ENCODE measurements around the gene PTPRD.
A peak's percentile ranks its signal among the peaks of the same experiment; 100 is the strongest.

The PTPRD gene

DNA sequence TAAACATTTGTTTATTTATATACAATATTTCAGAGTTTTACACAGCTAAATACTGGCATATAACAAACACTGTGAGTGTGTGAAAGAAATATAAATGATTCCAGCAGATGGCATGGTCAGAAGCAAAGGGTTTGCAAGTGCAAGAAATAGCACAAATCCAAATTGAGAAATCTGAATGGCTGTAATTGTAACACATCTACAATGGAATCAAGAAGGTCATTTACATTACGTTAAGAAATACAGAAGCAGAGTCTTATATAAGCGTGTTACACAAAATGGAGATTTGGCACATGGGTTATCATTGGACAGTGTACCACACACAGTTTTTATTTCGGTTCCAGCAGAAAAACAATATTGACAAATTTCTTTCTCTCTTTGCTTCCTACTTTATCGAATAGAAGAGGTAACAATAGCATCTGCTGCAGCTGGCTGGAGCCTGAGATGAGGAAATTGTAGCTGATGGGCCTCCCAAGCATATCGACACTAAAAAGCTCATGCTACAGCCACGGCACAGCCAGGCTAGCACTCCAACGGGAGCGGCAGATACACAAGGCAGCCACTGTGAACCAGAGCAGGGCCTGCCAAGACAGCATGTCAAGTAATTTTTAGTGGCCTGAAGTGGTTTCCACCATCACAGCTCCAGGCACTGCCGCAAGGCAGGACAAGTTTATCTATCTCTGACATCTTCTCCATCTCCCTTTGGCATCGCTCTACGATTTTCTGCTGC is 2248.6 kb downstream of the PTPRD start:
- DNase-seq = peak in 43 of 58 donors; percentile 1 to 77 (median 33)

- DNase-seq = no peak
Measured at GRCh38 chr9:8362250-8362649, 2250.6 kb downstream of the PTPRD start.

GRCh38 chr9:8361364-8361763 is 2251.4 kb downstream of the PTPRD start:
- DNase-seq = no peak

GRCh38 chr9:8356406-8356805 is 2256.4 kb downstream of the PTPRD start:
- DNase-seq = no peak

- no peak for DNase-seq
Measured at GRCh38 chr9:8351436-8351835, 2261.4 kb downstream of the PTPRD start.

DNA sequence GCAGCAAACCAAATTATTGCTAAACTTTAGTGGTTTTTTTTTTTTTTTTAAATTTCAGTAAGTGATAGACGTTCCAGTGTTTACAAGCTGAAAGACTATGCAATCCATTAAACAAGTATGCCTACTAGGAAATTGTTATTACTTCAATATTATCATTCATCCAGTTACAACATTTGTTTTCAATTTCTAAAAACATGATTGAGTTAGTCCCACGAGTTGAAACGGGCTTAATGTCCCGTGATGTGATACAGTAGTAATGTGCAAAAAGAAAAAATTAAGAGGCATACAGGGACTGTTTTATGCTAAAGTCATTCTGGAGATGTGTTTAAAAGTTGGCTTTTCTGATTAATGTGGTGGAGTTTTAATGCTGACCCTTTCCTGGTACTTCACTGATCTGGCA is 2262.9 kb downstream of the PTPRD start:
- no peak for DNase-seq

DNA sequence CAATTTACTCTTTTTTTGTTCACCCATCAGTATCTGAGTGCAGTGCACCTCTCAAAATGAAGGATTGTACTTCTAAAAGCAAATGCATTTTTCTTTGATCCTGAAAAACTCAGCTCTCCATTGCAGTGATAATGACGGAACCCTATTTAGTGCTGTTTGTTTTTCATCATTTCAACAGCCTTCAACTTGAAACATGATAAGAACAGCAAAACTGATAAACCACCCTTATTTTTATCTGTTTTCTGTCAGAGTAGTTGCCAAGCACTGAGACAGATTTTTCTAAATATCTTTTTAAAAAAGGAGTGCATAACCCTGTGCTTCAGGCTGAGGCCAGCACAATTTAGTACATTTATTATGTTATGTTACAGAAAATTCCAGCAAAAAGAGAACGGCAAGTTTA is 2263.4 kb downstream of the PTPRD start:
- DNase-seq = no peak

DNA sequence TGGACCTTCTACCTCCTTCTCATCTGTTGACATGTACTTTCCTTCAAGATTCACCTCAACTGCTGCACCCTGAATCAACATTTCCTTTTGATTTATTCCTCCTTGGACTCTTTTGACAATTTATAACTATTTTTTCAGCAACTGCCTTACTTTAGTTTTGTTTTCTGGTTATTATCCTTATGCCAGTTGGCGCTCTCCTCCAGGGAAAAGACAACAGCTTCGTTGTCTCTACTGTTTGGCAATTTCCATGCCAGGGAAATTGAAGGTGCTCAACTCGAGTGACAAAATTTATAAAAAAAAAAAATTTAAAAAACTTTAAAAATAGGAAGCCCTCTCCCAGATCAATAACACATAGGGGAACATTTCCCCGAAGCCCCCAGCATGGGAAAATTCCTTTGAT is 2264.0 kb downstream of the PTPRD start:
- peak in 1 of 58 donors; percentile 12 for DNase-seq

DNA sequence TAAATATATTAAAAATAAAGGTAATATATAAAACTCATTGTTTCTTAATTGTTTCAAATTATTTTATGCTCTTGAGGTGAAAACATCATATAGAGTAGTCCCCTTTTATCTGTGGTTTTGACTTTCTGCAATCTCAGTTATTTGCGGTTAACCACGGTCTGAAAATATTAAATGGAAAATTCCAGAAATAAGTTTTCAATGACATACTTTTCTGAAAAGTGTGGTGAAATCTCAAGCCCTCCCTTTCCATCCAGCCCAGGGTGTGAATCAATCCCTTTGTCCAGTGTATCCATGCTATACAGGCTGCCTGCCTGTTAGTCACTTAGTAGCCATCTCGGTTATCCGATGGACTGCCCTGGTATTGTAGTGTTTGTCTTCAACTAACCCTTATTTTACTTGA is 2266.5 kb downstream of the PTPRD start:
- DNase-seq = no peak

GRCh38 chr9:8338767-8339510 is 2273.9 kb downstream of the PTPRD start:
- DNase-seq = no peak

DNA sequence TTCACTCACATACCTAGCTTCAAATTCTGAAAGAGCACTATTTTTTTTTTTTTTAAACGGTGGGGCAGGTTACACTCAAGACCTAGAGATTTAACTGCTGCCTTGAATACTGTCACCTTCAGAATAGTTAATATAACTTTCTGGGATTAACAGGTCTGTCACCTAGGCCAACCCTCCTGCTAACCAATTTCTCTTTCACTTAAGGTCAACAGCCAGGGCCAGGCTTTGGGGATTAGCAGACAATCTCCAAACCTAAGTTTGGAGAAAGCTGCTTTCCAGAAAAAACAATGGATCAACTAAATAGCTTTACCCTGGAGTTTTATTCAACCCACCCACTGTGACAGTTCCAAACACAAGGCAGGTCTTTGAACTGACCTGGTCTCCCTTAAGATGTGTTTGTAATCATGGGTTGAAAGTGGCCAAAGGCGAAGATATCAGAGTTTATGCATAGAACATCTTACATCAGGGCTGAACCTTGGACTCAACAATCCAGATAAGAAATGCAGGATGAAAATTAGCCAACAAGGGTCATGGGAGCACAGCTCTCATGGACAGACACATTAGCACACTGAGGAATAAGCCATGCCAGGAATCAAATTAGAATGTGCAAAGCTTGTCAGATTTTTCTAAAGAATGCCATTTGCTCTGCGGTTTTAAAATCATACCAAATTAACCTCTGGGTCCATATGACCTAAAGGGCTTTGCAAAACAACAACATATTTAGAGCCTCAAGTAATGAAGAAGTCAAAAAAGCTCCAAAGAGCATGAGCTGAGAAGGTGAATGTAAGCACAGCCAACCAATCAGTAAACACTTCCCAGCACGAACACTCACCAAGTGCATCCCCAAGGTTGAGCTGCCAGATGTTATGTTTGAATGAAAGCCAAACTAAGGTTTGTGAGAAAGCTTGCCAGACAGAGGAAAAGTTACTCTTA is 2274.7 kb downstream of the PTPRD start:
- no peak for DNase-seq

GRCh38 chr9:8332871-8333270 is 2279.9 kb downstream of the PTPRD start:
- DNase-seq = no peak

DNA sequence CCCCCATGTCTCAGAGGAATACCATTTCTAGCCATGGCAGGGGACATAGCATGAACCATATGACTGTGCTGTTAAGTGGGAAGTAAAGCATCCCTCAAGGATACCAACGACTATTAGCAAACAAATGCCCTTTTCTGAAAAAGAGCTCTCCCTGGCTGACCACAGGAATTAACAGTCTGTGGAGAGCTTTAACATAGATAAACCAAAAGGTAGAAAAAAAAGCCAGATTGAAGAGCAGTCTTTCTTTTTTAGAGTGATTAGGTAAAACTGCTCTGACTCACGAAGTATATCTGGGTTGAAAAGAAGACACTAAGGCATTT is 2280.5 kb downstream of the PTPRD start:
- DNase-seq = no peak

DNA sequence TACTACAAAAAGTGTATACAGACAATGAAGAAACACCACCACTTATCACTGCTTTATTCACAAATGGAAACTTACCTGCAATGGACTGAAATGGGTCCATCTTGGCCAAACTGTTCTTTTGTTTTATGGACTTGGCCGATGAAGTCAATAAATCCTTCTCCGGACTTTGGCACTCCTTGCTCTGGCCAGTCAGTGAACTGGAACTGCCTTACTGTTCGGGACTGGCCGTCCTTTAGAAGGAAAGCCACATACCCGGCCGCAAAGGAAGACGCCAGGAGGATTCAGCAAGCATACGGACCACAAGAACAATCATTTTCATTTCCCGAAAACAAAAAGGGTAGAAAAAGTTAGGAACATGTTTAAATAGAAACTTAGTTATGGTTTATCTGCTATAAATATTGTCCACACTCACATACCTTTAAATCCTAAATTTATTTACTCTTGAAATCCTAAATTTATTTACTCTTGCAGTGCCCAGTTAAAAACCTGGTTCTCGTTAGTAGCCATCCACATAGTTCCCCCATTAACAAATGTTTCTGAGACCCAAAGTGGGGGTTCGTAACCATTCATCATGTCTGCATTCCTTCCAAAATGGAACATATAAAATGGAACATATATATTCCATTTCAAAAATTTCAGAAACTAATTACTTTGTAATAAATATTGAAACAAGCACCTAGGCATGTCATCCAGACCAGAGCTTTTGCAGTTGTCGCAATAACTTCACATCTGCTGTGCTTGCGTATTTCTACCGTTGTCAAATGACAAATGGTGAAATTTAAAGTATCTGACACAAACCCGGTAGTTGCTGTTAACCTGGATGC is 2281.1 kb downstream of the PTPRD start:
- no peak for DNase-seq

- DNase-seq = no peak
Measured at GRCh38 chr9:8329561-8330283, 2283.1 kb downstream of the PTPRD start.

DNA sequence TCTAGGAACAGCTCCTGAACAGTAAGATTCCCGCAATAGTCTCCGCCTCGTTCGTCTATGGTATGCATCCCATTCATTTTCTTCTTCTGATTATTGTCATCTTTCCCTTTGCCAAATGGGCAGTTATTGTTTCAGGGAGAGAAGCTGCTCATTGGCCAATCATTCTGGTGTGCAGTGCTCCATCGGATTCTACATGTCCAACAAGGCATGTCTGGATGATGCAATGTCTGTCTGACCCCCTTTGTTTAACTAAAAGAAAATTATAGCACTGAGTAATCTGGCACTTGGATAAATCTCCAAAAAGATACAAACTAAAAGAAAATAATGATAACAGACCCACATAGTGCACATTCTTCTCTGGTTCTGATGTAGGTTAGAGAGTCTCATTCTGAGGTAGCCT is 2297.6 kb downstream of the PTPRD start:
- DNase-seq = no peak

GRCh38 chr9:8309258-8309657 is 2303.5 kb downstream of the PTPRD start:
- DNase-seq = no peak

DNA sequence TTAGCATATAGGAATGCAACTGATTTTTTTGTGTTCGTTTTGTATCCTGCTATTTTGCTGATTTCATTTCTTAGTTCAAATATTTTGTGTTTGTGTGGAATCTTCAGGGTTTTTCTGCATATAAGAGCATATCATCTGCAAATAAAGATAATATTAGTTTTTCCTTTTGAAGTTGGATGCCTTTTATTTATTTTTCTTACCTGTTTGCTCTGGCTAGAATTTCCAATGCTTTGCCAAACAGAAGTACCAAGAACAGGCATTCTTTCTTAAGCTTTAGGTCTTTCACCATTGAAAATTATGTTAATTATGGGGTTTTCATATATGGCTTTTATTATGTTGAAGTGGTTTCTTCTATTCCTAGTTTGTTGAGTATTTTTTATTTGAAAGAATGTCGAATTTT is 2308.1 kb downstream of the PTPRD start:
- DNase-seq = no peak

- DNase-seq = no peak
Measured at GRCh38 chr9:8301296-8301695, 2311.5 kb downstream of the PTPRD start.

GRCh38 chr9:8297047-8297446 is 2315.8 kb downstream of the PTPRD start:
- no peak for DNase-seq

All from anterior cingulate cortex (tissue), 58 donors.